A549 (cell line): ENCODE measurements around the gene TMEM250. TPM values are rescaled to one million over a fixed set of nuclear protein-coding genes. Genes with fewer than 3 reads are reported as not detected.

Experiments
- ATAC-seq, 2 experiments: fragments of 200-7000 bp in 1 of 2; fragments of >200 bp in 1 of 2; cut with Nextera tagmentation in 1 of 2; cut with Tn5 transposase in 1 of 2; 3 replicates each; pipeline versions ENCODE4 v1.8.0 to v1.9.1; 2018 to 2020; ENCODE audit warnings: mild to moderate bottlenecking in 1 of 2, moderate library complexity in 1 of 2
- CTCF ChIA-PET: fragments of 300-600 bp; sonication (Branson Sonifier 250); formaldehyde crosslinking; extraction: SDS; loops from one replicate; lab custom pipeline; 2021; ENCODE audit warnings: antibody characterized with exemption, inconsistent platforms; lab: Yijun Ruan, JAX
- POLR2A ChIA-PET: fragments of 350-600 bp; formaldehyde crosslinking; extraction: SDS; loops from one replicate; lab custom pipeline; 2021; ENCODE audit warnings: antibody characterized with exemption, inconsistent platforms; lab: Yijun Ruan, JAX
- DNase-seq, 2 experiments: peaks; one replicate each; pipeline versions ENCODE4 v3.0.0 to v3.0.0-alpha.2; 2011 to 2016; ENCODE audit warnings: low read depth in 1 of 2, low spot score in 1 of 2
- FAIRE-seq: peaks from 2 replicates; lab custom pipeline; 2011; peaks lifted over from hg19 to GRCh38; lab: Jason Lieb, UNC
- H3K27ac ChIP-seq, 2 experiments: fragments of >200 bp; sonication (Bioruptor Twin); formaldehyde crosslinking; 3 replicates each; pipeline ENCODE4 v1.5.1; 2016 to 2017
- H3K4me1 ChIP-seq: fragments of >200 bp; sonication (Bioruptor Twin); formaldehyde crosslinking; 3 replicates; pipeline ENCODE4 v1.6.1; 2016
- H3K4me2 ChIP-seq: fragments of >200 bp; sonication (Bioruptor Twin); formaldehyde crosslinking; 3 replicates; pipeline ENCODE4 v1.6.1; 2016
- H3K4me3 ChIP-seq: fragments of >200 bp; sonication (Bioruptor Twin); formaldehyde crosslinking; 3 replicates; pipeline ENCODE4 v1.5.1; 2016
- H3K9me3 ChIP-seq: fragments of >200 bp; sonication (Bioruptor Twin); formaldehyde crosslinking; 3 replicates; pipeline ENCODE4 v1.6.1; 2016
- BHLHE40 ChIP-seq: IDR thresholded peaks from 2 replicates; pipeline ENCODE4 v1.6.1; 2012; ENCODE audit warnings: low read depth, low read length, inconsistent platforms
- CBX2 ChIP-seq: fragments of 200-600 bp; sonication (generic); IDR thresholded peaks from 2 replicates; pipeline ENCODE4 v1.6.1; 2016; ENCODE audit warnings: low read depth, mild to moderate bottlenecking, borderline replicate concordance
- CBX8 ChIP-seq: fragments of 200-600 bp; sonication (generic); IDR thresholded peaks from 2 replicates; pipeline ENCODE4 v1.6.1; 2016
- CEBPB ChIP-seq, 2 experiments: fragments of >200 bp in 1 of 2; sonication (Bioruptor Twin) in 1 of 2; formaldehyde crosslinking in 1 of 2; IDR thresholded peaks; 2 replicates each; pipeline ENCODE4 v1.6.1; 2012 to 2016
- CHD2 ChIP-seq: fragments of 150-350 bp; IDR thresholded peaks from 2 replicates; pipeline ENCODE4 v1.6.1; 2014; ENCODE audit warnings: low read length; ENCODE audit not compliant: partially characterized antibody
- E2F6 ChIP-seq: IDR thresholded peaks from 2 replicates; pipeline ENCODE4 v1.6.1; 2012; ENCODE audit warnings: low read depth, borderline replicate concordance
- EHF ChIP-seq: fragments of 250-450 bp; sonication (Bioruptor Pico); IDR thresholded peaks from 2 replicates; pipeline ENCODE4 v1.5.0; 2020; ENCODE audit warnings: mild to moderate bottlenecking
- EHMT2 ChIP-seq: fragments of 200-600 bp; sonication (generic); IDR thresholded peaks from 2 replicates; pipeline ENCODE4 v1.6.1; 2016; ENCODE audit warnings: antibody characterized with exemption, low read depth, mild to moderate bottlenecking, moderate library complexity
- EP300 ChIP-seq, 2 experiments: fragments of >200 bp; sonication (Bioruptor Twin); formaldehyde crosslinking; IDR thresholded peaks; 2 replicates in 1 of 2; 3 replicates in 1 of 2; pipeline ENCODE4 v1.6.1; 2016 to 2017
- ESRRA ChIP-seq: fragments of 150-350 bp; IDR thresholded peaks from 2 replicates; pipeline ENCODE4 v1.6.1; 2014; ENCODE audit warnings: mild to moderate bottlenecking, low read length, borderline replicate concordance
- FOSB ChIP-seq: fragments of 250-450 bp; sonication (Bioruptor Pico); IDR thresholded peaks from 2 replicates; pipeline ENCODE4 v1.5.0; 2020; ENCODE audit warnings: mild to moderate bottlenecking, moderate library complexity
- GATA3 ChIP-seq: IDR thresholded peaks from 2 replicates; pipeline ENCODE4 v1.6.1; 2012; ENCODE audit warnings: borderline replicate concordance
- HEYL ChIP-seq: fragments of 250-450 bp; sonication (Bioruptor Pico); IDR thresholded peaks from 2 replicates; pipeline ENCODE4 v1.8.0; 2021; ENCODE audit warnings: mild to moderate bottlenecking, moderate library complexity
- HOXA7 ChIP-seq: fragments of 250-450 bp; sonication (Bioruptor Pico); IDR thresholded peaks from 2 replicates; pipeline ENCODE4 v1.5.0; 2020; ENCODE audit warnings: mild to moderate bottlenecking, moderate library complexity
- JUN ChIP-seq, 2 experiments: fragments of >200 bp; sonication (Bioruptor Twin); formaldehyde crosslinking; IDR thresholded peaks; 2 replicates in 1 of 2; 3 replicates in 1 of 2; pipeline ENCODE4 v1.6.1; 2016 to 2017
- KDM1A ChIP-seq: fragments of 200-600 bp; sonication (generic); IDR thresholded peaks from 2 replicates; pipeline ENCODE4 v1.6.1; 2016; ENCODE audit warnings: low read depth, mild to moderate bottlenecking
- KDM5A ChIP-seq: fragments of 200-600 bp; sonication (generic); IDR thresholded peaks from 2 replicates; pipeline ENCODE4 v1.6.1; 2016; ENCODE audit warnings: antibody characterized with exemption, mild to moderate bottlenecking
- MAFK ChIP-seq: fragments of 450-650 bp; IDR thresholded peaks from 2 replicates; pipeline ENCODE4 v1.6.1; 2014; ENCODE audit not compliant: partially characterized antibody
- MYC ChIP-seq: IDR thresholded peaks from 2 replicates; pipeline ENCODE4 v1.6.1; 2012; ENCODE audit warnings: mild to moderate bottlenecking, inconsistent platforms, low read length, improper control_type of control experiment, borderline replicate concordance
- NFE2L2 ChIP-seq: fragments of 150-350 bp; conservative IDR thresholded peaks from 2 replicates; pipeline ENCODE4 v1.6.1; 2014; ENCODE audit warnings: low read length
- NPAS2 ChIP-seq: fragments of 250-450 bp; sonication (Bioruptor Pico); IDR thresholded peaks from 2 replicates; pipeline ENCODE4 v1.8.0; 2022; ENCODE audit warnings: mild to moderate bottlenecking, moderate library complexity, borderline replicate concordance
- NR3C1 ChIP-seq: fragments of >200 bp; sonication (Bioruptor Twin); formaldehyde crosslinking; IDR thresholded peaks from 3 replicates; pipeline ENCODE4 v1.6.1; 2017
- PHF8 ChIP-seq: fragments of 200-600 bp; sonication (generic); IDR thresholded peaks from 2 replicates; pipeline ENCODE4 v1.6.1; 2016; ENCODE audit warnings: low read depth, mild to moderate bottlenecking, antibody characterized with exemption, moderate library complexity, borderline replicate concordance
- POLR2A ChIP-seq: IDR thresholded peaks from 2 replicates; pipeline ENCODE4 v1.6.1; 2012; ENCODE audit warnings: mild to moderate bottlenecking, low read length
- RAD21 ChIP-seq, 2 experiments: fragments of >200 bp in 1 of 2; sonication (Bioruptor Twin) in 1 of 2; formaldehyde crosslinking in 1 of 2; IDR thresholded peaks in 1 of 2; conservative IDR thresholded peaks in 1 of 2; 2 replicates in 1 of 2; 3 replicates in 1 of 2; pipeline ENCODE4 v1.6.1; 2012 to 2018; ENCODE audit warnings: inconsistent platforms in 1 of 2
- RARB ChIP-seq: fragments of 250-450 bp; sonication (Bioruptor Pico); IDR thresholded peaks from 2 replicates; pipeline ENCODE4 v1.8.0; 2021; ENCODE audit warnings: mild to moderate bottlenecking, moderate library complexity
- RCOR1 ChIP-seq: fragments of 150-350 bp; IDR thresholded peaks from 2 replicates; pipeline ENCODE4 v1.6.1; 2014; ENCODE audit warnings: antibody characterized with exemption, low read length, low read depth
- RFX5 ChIP-seq: fragments of 450-650 bp; IDR thresholded peaks from 2 replicates; pipeline ENCODE4 v1.7.1; 2014; ENCODE audit warnings: antibody characterized with exemption, mild to moderate bottlenecking, moderate library complexity
- SMC3 ChIP-seq: fragments of >200 bp; sonication (Bioruptor Twin); formaldehyde crosslinking; IDR thresholded peaks from 3 replicates; pipeline ENCODE4 v1.6.1; 2018; ENCODE audit warnings: inconsistent platforms
- TP53 ChIP-seq: fragments of 250-450 bp; sonication (Bioruptor Pico); IDR thresholded peaks from 2 replicates; pipeline ENCODE4 v1.5.0; 2021; ENCODE audit warnings: mild to moderate bottlenecking, moderate library complexity
- ZC3H11A ChIP-seq: fragments of 450-650 bp; IDR thresholded peaks from 2 replicates; pipeline ENCODE4 v1.6.1; 2014; ENCODE audit warnings: antibody characterized with exemption, mild to moderate bottlenecking
- ZNF302 ChIP-seq: fragments of 250-450 bp; sonication (Bioruptor Pico); IDR thresholded peaks from 2 replicates; pipeline ENCODE4 v1.9.0; 2021; ENCODE audit warnings: inconsistent platforms, mild to moderate bottlenecking, moderate library complexity
- ZSCAN20 ChIP-seq: fragments of 250-450 bp; sonication (Bioruptor Pico); IDR thresholded peaks from 2 replicates; pipeline ENCODE4 v1.8.0; 2022; ENCODE audit warnings: mild to moderate bottlenecking, moderate library complexity
- WGBS: methylation state at CpG from one replicate; pipeline ENCODE4 v1.1.6; 2017; ENCODE audit errors: missing lambda C conversion rate; 5-methylcytosine and 5-hydroxymethylcytosine counted together
- polyA plus RNA-seq, 4 experiments: library from polyadenylated mRNA; depleted of rRNA in 3 of 4; stranded (reverse); fragments of >200 nt; fragmentation: RNase III in 1 of 4; extraction: RNeasy Plus Mini Kit Qiagen cat#74134 plus additional on column Dnase treatment in 1 of 4; gene quantifications; 2 replicates in 3 of 4; 3 replicates in 1 of 4; pipeline ENCODE4 v1.2.3, GENCODE V29; 2011 to 2017

The TMEM250 gene
- polyA plus RNA-seq, 2 of the 4 experiments (the other 2 are of a cell fraction): 13.0 to 35.2 TPM

- POLR2A ChIA-PET: no interaction called here
- CTCF ChIA-PET: interaction anchor here (1.6 to 4.0 kb wide), 3 partner anchors 31 to 119 kb away, joined by 5 to 30 read pairs (median 10); no protein-coding TSS in a partner anchor
- whole genome bisulfite sequencing: 93% methylated on average over 22 of the region's 24 CpGs
- H3K4me1 ChIP-seq: peaks cover 24% of the 10 kb centered on the region
- DNase-seq (no peak), FAIRE-seq (no peak), ATAC-seq (no peak)
- H3K4me3 ChIP-seq: no peak overlapping the region
- H3K9me3 ChIP-seq: no peaks in the 10 kb centered on the region
- no peak overlapping the region for H3K4me2 ChIP-seq
- TF ChIP-seq CBX2: no peak
- TF ChIP-seq RARB (CRISPR knock-in tag): no peak
- TF ChIP-seq MYC: no peak
- TF ChIP-seq CHD2: no peak
- no peak for TF ChIP-seq MAFK
- no peak for TF ChIP-seq EP300 (IDR thresholded peaks at IDR 0.05)
- TF ChIP-seq SMC3: no peak
- TF ChIP-seq EHMT2: no peak
- no peak for TF ChIP-seq BHLHE40
- TF ChIP-seq JUN (IDR thresholded peaks at IDR 0.05): no peak
- TF ChIP-seq RAD21 (conservative IDR thresholded peaks at IDR 0.05 in 1 of 2, IDR thresholded peaks at IDR 0.05 in 1 of 2): no peak
- no peak for TF ChIP-seq HOXA7
- TF ChIP-seq CBX8: no peak
- TF ChIP-seq CEBPB (IDR thresholded peaks at IDR 0.05): no peak
- TF ChIP-seq KDM1A: no peak
- no peak for TF ChIP-seq ESRRA
- TF ChIP-seq NPAS2 (CRISPR knock-in tag): no peak
- TF ChIP-seq GATA3: no peak
- H3K27ac ChIP-seq: peak overlapping the region in 1 of 2 experiments; percentile 16; a peak in 1 of 6 replicates
These were observed 32.3 kb downstream of the TMEM250 start for GRCh38 chr9:136086213-136086881.

- ATAC-seq: 0 out of 6 replicates have a peak, but pooled peaks of 1 of the 2 experiments have one; percentile 8
- H3K4me3 ChIP-seq: no peak overlapping the region
- H3K4me2 ChIP-seq: no peak overlapping the region
- ChIA-PET POLR2A (no interaction called here), CTCF (interaction anchor here (1.6 to 4.0 kb wide), 3 partner anchors 32 to 118 kb away, joined by 5 to 30 read pairs (median 10); no protein-coding TSS in a partner anchor)
- no peaks in the 10 kb centered on the region for H3K9me3 ChIP-seq
- H3K27ac ChIP-seq: peak overlapping the region in 1 of 2 experiments; percentile 16; a peak in 1 of 6 replicates
- DNase-seq: no peak
- no peak for FAIRE-seq
- 91% methylated on average over 13 of the region's 16 CpGs for whole genome bisulfite sequencing
- TF ChIP-seq ZSCAN20 (CRISPR knock-in tag) (no peak), RAD21 (conservative IDR thresholded peaks at IDR 0.05 in 1 of 2, IDR thresholded peaks at IDR 0.05 in 1 of 2) (no peak), NR3C1 (no peak), MAFK (no peak), ZC3H11A (no peak), E2F6 (no peak), RFX5 (no peak), BHLHE40 (no peak), HEYL (CRISPR knock-in tag) (no peak), NFE2L2 (no peak), TP53 (CRISPR knock-in tag) (no peak), ZNF302 (no peak), POLR2A (no peak), PHF8 (no peak), CEBPB (IDR thresholded peaks at IDR 0.05) (no peak), KDM5A (no peak), EHF (CRISPR knock-in tag) (no peak), FOSB (CRISPR knock-in tag) (no peak), RCOR1 (no peak), RARB (CRISPR knock-in tag) (no peak)
- peaks cover 19% of the 10 kb centered on the region for H3K4me1 ChIP-seq
These were observed 32.9 kb downstream of the TMEM250 start for GRCh38 chr9:136085815-136086212.
